NCI-H1105 treated with DMSO at 0.1 percent for 48 hours (cell line): Measurements from ENCODE around the gene SASH3.
A peak's percentile ranks its signal among the peaks of the same experiment; 100 is the strongest.

ENCODE experiments used
- DNase-seq: peaks from one replicate; lab custom pipeline; 2025; lab: John Stamatoyannopoulos, UW

SASH3 gene

DNA sequence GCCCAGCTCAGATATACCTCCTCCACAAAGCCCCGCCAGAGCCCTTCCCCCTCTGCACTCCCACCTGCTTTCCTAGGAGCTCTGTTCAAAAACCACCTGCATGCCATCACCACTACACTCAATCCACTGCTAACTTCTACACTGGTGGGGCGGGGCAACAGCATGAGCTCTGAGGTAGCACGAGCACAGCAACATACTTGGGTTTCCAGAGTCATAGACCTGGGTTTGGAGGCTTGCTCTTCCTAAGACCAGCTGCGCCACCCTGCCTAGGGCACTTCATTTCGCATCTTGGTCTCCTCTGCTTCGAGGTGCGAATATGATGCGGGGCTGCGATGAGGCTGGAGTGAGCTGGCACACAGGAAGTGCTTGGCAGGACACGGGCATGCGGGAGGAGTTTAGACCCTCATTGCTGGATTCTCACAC is 3.6 kb downstream of the SASH3 start:
- DNase-seq, result no peak

DNA sequence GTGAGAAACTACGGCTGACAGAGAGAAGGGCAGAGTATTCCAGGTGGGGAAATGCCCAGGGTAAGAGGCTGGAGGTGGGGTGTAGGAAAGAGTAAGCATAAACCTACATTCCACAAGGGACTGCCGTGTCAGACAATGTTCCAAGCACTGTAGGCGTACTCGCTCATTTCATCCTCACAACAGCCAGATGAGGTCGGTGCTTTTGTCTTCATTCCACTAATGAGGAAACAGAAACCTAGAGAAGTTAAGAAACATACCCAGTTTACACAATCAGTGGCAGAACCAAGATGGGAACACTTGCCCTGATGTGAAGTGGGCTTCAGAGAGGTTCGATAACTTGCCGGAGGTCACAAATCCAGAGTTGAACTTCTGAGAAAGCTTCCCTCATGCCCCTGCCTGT is 4.6 kb downstream of the SASH3 start:
- no peak for DNase-seq

DNA sequence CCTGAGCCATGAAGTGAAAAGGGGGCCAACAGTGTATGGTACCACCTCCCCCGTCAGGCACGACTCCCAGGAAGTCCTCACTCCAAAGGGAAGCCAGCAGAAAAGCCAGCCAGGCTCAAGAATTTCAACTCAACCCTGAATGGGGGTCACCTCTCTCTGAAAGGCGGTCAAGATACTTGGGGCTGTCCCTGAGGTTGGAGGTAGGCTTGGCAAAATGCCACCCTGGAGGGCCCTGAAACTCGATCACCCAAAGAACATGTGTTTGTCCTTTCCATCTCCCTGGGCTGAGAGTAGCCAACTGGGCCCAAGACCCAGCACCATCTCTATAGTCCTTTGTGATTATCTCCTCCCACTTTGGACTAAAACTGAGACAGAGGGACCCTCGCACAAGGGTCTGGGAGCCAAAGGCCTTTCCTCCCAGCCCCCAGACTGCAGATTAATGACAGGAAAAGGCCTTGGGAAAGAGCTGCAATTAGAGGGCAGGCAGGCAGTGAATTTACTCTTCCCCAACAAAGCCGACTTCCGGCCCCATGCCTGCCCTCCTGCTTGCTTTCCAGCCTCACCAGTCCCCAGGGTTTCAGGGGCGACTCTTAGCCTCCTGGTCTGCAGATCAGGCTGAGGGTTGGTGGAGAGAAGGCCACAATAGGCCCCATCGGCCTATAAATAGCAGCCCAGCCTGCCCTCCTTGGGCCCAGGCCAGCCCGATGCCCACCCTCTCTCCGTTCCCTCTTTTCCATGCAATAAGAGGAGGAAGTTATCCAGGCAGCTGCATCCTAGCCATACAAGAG is 5.6 kb downstream of the SASH3 start:
- DNase-seq, result no peak

DNA sequence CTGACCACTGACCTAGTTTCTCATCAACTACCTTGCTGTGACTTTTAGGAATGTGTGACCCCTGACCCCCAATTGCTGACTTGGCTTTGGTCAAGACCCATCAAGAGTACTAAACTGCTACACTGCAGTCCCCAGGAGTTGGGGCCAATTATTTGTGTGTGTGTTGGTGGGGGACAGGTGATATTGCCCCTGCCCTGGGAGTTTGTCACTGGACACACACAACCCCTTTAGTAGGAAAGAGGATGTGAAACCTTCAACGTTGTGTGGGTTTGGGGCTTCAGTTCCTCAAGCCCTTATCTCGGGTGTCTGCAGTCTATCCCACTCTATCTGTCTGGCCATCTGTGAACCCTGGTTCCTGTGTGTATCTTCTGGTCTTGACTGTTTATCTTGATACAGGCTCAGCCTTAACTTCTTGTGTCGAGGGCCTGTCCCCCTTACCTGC is 6.5 kb downstream of the SASH3 start:
- DNase-seq, result no peak

DNA sequence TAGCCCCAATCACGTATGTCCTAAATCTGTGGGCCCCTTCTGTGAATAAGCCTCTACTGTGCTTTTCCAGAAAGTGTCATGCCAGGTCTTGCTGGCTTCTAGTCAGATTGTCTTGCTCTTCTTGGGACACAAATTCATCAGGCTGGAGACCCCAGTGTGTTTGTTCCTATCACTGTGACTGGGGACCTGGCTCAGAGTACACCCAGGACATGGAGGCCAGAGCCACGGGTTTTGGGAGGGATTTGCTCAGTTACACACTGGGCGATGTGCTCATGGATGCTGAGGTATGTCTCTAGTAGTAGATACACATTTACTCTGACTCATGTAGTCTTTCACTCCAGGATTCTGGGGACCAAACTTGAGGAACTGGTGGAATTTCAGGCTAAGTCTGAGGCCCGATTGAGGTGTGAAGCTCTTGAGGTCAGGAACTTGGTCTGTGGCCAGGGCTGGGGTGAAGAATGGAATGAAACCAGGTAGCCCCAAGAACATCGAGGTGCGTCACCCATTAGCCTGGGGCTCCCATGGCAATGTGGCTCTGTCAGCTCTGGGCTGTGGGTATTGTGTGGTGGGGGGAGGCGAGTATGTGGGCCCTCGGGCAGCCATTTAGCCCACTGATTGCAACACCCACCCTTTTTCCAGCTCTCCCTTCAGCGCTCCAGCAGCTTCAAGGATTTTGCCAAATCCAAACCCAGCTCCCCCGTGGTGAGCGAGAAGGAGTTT is 7.7 kb downstream of the SASH3 start:
- no peak for DNase-seq

DNA sequence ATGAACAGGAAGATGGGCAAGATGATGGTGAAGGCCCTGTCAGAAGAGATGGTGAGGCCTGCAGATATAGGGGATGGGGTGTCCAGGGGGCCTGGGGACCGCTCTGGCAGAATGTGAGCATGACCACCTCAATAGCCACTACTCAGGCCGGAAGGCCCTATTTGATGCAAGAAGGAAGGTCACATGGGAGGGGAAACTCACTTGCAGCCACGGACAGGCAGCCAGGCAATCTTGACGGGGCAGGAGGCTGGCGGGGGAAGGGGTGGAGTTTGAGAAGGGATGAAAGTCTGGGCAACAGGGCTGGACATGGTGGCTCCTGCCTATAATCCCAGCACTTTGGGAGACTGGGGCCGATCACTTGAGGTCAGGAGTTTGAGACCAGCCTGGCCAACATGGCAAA is 8.8 kb downstream of the SASH3 start:
- no peak for DNase-seq

DNA sequence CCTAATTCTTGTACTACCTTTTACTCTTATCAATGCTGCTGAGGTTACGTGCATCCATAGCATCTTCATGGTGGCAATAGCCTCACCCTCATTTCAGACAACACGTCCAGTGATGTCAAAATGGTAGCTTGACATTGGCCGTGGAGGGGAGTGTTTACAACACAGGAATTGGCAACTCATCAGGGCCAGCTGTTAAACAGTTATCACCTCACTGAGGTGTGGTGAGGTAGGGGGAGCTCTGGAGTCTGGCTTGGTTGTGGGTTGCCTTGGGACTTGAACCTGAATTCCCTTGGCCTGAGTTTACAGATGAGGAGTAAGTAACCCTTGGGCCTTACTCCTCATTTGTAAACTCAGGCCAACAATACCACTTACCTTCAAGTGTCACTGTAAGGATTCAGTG is 10.4 kb downstream of the SASH3 start:
- no peak for DNase-seq

DNA sequence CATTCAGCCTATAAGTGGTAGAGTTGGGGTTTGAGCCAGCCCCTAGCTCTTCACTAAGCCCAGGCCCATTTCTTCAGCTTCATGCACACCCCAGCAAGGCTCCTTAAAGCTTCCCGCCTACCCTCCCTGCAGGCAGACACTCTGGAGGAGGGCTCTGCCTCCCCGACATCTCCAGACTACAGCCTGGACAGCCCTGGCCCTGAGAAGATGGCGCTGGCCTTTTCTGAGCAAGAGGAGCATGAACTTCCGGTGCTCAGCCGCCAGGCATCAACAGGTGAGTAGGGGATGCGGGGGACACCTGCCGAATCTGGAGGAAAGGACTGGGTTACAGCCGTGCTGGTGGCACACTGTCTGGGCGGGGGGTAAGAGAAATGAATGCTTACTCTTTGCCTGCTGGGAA is 11.1 kb downstream of the SASH3 start:
- no peak for DNase-seq

DNA sequence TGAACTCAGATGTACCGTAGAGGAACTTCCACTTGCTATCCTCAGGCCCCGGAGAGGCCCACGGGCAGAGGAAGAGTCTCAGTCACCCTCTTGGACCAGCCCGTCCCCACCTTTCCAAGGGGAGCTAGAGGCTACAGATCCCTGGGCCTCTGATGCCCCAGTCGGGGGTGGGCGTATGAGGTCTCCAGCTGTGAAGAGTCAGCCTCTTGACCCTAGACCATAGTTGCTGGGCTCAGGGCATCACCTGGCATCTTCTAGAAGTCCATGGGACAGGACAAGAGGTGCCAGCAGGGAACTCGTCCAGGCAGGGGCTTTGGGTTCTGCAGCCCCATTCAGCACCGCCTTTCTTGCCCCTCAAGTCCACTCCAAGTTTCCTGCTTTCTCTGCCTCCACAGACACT is 11.6 kb downstream of the SASH3 start:
- no peak for DNase-seq

DNA sequence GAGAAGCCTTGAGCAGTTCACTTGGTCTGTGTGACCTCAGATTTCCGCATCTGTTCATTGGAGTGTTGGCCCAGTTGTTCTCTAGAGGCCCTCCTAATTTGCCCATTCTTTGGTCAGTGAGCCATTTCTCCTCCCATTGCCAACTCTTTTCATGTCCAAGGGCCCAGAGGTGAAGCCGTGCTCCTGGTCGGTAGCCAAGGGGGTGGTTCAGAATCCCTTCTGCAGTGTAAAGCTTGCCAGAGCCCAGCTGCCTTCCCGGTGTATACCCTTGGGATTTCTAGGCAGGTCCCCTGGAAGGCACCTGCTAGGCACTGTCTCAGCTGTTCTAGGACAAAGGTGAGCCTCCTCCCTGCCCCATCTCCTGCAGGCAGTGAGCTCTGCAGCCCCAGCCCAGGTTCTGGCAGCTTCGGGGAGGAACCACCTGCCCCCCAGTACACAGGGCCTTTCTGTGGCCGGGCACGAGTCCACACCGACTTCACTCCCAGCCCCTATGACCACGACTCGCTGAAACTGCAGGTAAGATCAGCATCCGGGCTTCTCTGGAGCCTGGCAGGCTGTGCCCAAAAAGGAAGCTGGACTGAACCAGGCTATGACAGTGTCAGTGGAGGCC is 12.3 kb downstream of the SASH3 start:
- peak; percentile 27 for DNase-seq

DNA sequence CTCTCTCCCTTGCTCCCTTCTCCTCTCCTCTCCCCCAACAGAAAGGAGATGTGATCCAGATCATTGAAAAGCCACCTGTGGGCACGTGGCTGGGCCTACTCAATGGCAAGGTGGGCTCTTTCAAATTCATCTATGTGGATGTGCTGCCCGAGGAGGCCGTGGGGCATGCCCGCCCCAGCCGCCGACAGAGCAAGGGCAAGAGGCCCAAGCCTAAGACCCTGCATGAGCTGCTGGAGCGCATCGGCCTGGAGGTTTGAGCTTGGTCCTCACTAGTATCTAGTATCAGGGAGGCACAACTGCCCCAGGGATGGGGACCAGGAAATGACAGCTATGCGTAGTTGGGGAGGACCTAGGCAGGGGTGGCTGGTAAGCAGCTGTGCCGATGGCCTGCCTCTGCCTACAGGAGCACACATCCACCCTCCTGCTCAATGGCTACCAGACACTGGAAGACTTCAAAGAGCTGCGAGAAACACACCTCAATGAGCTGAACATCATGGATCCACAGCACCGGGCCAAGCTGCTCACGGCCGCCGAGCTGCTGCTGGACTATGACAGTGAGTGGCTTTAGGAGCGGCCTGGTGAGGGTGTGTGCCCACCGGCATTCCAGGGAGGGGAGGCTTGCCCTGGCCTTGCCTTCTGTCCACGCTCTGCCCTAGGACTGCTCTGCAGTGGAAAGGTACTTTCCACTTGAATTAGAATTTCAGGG is 13.0 kb downstream of the SASH3 start:
- DNase-seq, result no peak

DNA sequence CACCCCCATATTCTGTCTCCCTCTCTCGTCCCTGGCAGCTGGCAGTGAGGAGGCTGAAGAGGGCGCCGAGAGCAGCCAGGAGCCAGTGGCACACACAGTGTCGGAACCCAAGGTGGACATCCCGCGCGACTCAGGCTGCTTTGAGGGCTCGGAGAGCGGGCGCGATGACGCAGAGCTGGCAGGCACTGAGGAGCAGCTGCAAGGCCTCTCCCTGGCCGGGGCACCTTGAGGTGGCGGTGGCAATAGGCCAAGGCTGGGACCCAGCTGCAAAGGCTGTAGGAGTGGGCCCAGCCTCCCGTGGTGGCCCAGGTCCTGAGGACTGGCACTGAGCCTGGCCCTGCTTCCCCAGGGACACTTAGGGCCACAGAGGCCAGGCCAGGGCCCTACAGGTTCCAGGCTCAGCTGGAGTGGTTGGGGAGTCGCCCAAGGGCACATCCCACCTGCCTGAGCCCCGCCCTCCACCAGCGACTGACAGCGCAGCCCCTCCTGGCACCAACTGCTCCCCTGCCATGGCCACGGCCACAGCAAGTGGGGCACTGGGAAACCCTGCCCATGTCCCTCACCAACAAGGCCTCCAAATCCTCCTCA is 13.9 kb downstream of the SASH3 start:
- peak; percentile 75 for DNase-seq

DNA sequence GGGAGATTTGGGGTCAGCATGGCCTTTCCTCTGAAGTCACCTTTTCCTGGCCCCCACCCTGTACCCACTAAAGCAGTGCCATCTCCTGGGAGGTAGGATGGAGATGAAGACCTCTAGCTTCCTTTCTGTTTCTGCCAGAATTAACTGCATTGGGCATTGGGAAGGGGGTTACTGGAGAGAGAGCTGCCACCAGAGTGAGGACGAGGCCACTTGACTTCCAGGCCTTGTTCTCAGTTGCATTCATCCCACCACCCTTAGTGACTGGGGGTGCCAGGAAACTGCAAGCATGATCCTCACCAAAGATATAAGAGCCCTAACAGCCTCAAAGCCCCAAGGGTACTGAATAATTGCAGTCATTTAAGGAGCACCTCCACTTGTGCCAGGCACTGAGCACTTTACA is 15.8 kb downstream of the SASH3 start:
- DNase-seq, result no peak

DNA sequence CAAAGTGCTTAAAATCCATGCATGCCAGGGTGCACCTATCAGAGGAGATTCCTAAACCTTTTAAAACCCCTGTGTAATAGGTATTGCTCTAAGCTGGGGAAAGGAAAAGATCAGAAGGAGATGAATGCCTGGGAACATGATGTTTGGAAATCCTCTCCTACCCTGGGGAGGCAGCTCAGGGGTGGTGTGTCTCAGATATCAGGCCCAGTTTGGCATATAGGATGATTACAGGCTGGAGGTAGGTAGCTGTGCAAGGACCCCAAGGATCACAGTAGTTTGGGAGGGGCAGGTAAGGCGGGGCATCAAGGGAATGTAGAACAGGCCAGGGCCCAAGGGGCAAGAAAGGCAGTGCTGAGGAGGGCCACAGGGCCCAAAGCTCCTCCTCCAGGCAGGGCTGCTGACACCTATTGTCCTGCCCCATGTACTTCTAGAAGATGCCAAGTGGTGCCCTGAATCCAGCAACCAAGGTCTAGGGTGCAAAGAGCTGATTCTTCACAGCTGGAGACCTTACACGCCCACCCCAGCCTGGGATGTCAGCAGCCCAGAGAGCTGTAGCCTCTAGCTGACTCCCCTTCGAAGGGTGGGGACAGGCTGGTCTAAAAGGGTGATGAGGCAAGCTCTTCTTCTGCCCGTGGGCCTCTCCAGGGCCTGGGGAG is 17.6 kb downstream of the SASH3 start:
- DNase-seq, result no peak

DNA sequence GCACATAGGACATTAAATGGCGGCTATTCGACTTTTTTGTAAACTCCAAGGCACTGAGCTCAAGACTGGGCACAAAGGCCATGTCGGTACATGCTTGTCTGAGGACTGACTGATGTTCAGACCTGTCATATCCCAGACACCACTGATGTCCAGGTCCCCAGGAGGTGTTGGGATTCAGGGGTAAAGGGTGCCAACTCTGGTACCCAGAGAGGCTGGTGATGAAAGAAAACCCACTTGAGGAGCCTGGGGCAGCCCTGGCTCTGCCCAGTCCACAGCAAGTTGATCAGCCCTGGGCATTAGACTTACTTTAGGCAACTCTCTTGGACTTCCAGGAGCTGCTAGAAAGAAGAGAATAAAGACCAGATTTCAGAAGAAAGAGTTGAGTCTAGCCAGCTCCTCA is 18.7 kb downstream of the SASH3 start:
- DNase-seq, result no peak

DNA sequence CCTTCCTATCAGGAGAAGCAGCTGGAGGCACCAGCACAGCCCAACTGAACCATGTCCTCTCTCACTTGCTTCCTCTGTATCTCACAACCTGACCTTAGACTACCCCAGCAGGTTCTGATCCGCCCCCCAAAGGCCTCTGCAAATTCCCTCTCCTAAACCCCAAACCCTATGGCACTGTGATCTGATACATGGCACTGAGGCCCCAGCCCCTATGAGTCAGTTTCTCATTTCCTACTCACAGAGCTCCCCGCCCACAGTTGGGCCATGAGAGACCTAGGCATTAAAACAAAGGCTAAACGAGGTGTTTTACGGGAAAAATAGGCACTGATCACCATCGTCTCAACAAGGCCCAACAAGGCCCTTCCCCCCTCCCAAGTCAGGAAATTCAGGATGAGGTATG is 19.1 kb downstream of the SASH3 start:
- DNase-seq, result no peak

DNA sequence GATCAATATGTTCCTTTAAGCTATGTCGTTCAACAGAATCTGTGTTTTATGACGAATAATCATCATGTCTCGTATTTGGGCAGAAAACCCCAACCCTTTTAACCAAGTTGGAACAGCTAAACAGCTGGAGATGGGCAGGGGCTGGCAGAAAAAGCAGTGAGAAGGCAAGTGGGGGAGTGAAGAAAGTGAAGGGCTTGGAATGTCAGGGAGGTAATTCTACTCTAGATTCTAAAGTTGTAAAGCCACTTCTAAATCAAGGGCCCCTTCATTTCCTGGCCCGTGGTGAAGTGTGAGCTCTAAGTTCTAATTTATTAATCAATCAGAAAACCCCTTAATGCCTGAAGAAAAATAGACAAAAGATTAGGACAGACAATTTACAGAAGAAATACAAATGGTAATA is 20.4 kb downstream of the SASH3 start:
- no peak for DNase-seq

DNA sequence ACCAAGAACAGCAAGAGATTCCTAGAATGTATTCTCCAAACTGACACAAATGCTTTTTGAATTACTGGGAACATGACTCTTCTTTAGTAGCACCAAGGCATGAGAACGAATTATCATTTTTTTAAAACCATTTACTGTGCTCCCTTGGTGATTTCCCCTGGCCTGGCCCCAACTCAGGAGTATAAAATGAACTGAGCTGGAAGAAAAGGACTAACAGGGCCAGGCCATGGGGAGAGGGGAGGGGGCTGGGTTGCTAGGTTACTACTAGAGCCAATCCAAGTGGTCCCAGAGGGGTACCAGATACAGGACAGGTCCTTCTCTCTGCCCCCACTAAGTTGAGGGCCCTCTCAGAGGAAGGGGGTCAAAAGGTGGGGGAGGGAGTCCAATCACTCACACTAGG is 23.1 kb downstream of the SASH3 start:
- no peak for DNase-seq

DNA sequence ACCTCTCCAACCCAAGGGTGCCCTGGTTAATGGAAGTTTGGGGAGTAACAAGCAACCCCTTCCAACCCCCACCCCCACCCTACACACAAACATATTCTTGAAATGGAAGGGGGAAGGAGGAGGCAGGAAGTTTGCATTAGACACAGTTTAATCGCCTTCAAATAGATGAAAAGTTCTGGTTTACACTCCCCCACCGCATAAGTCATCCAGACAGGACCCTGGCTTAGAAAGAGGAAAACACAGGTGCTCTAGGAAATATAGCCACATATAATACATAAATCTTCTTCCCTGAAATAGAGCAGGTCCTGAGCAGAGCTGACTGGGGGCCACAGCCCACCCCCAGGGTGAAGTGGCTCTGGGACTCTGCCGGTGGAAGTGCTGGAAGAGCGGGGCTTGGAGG is 25.1 kb downstream of the SASH3 start:
- DNase-seq, result no peak

DNA sequence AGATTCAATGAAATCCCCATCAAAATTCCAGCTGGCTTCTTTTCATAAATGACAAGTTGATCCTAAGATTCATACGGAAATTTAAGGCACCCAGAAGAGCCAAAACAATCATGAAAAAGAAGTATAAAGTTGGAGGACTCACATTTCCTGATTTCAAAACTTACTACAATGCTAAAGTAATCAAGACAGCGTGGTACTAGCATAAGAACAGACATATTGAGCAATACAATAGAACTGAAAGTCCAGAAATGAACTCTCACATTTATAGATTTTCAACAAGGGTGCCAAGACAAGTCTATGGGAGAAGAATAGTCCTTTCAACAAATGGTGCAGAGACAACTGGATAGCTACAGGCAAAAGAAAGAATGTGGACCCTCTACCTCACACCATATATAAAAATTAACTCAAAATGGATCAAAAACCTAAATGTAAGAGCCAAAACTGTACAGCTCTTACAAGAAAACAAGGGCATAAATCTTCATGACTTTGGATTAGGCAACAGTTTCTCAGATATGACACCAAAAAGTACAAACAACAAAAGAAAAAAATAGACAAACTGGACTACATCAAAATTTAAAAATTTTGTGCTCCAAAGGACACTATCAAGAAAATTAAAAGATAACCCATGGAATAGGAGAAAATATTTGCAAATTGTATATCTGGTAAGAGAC is 28.5 kb downstream of the SASH3 start:
- DNase-seq, result no peak
